H4 (cell line): ENCODE results near the gene TNPO3. TPM values are rescaled to one million over a fixed set of nuclear protein-coding genes. Genes with fewer than 3 reads are reported as not detected.
"Not testable (repeated sequence)": the region's sequence is repeated elsewhere in the genome, so short reads cannot be mapped to it uniquely, and the experiment has no call there.

Experiments
- DNase-seq: peaks from one replicate; pipeline ENCODE4 v3.0.0-alpha.2; 2015; ENCODE audit warnings: low spot score
- total RNA-seq: library from RNA; depleted of rRNA; stranded (reverse); fragments of >200 nt; shearing (Covaris generic); gene quantifications from 2 replicates; pipeline ENCODE4 v1.2.3, GENCODE V29; 2014

Gene TNPO3
- total RNA-seq, 1 experiment from 2014 or later: 57.5 TPM

- DNase-seq: no peak
These were observed 93.8 kb downstream of the TNPO3 start for GRCh38 chr7:128961030-128961659.

- DNase-seq: no peak
These were observed 95.6 kb downstream of the TNPO3 start for GRCh38 chr7:128959296-128959695.

GRCh38 chr7:128955981-128956380, 98.9 kb downstream of the TNPO3 start:
- no peak for DNase-seq

GRCh38 chr7:128954830-128955802, 99.8 kb downstream of the TNPO3 start:
- DNase-seq: no peak

GRCh38 chr7:128954150-128954549, 100.8 kb downstream of the TNPO3 start:
- DNase-seq: no peak

GRCh38 chr7:128951296-128951695, 103.6 kb downstream of the TNPO3 start:
- DNase-seq: no peak

GRCh38 chr7:128948976-128949760, 105.7 kb downstream of the TNPO3 start:
- no peak for DNase-seq

GRCh38 chr7:128948312-128948973, 106.5 kb downstream of the TNPO3 start:
- DNase-seq: no peak

- no peak for DNase-seq
These were observed 107.1 kb downstream of the TNPO3 start for GRCh38 chr7:128947854-128948253.

GRCh38 chr7:128946936-128947830, 107.7 kb downstream of the TNPO3 start:
- DNase-seq: no peak

- no peak for DNase-seq
These were observed 109.1 kb downstream of the TNPO3 start for GRCh38 chr7:128945668-128946366.

- no peak for DNase-seq
These were observed 110.2 kb downstream of the TNPO3 start for GRCh38 chr7:128944487-128945236.

GRCh38 chr7:128943251-128943650, 111.7 kb downstream of the TNPO3 start:
- DNase-seq: not testable (repeated sequence)

- no peak for DNase-seq
These were observed 112.9 kb downstream of the TNPO3 start for GRCh38 chr7:128941946-128942526.

- no peak for DNase-seq
These were observed 113.5 kb downstream of the TNPO3 start for GRCh38 chr7:128941323-128941890.

- no peak for DNase-seq
These were observed 114.2 kb downstream of the TNPO3 start for GRCh38 chr7:128940494-128941322.

- DNase-seq: no peak
These were observed 115.0 kb downstream of the TNPO3 start for GRCh38 chr7:128939861-128940410.
